ENCODE measurements around the gene ADCY5.

Gene ADCY5

DNA sequence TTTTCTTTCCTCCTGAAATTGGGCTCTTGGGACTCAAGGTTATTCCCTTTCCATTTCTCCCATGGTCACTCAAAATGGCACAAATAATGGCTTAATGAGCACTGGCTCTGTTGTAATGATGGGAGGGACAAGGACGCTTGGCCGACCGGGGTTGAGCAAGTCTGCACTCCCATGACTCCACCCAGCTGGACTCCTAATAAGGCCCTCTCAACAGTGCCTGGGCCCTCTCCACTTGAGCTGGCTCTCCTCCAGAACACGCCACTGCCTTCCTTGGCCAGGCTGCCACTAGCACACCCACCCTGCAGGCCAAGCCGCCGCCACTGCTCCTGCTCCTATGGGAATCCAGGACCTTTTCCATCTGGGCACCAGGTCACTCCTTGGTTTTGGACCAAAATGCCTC is 42.3 kb downstream of the ADCY5 start:
- no peak for DNase-seq (ENCODE audit: low spot score)

DNA sequence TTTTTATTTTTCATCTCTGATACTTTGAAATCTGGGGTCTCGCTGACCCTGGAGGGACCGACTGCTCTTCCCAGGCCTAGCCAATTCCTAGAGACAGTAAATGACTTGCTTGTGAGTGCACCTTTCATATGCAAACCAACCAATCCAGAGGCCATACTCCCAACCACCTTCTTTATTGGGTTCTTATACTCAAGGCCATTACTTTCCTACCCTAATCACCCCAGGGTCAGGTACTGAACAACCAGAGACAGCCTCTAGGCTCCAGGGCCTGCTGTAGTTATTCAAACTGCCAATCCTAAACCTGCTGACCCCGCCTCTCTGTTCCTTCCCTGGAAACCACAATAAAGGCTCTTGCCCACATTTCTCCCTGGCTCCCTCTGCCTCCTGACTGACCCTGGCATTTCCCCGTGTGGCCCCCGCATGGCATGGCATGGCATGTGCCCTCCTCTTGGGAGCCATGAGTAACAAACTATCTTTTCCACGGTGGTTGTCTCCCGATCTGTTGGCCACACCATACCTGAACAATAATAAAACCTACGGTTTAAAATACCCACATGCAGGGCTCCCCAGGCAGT is 42.9 kb downstream of the ADCY5 start:
- no peak for DNase-seq (ENCODE audit: low spot score)

DNA sequence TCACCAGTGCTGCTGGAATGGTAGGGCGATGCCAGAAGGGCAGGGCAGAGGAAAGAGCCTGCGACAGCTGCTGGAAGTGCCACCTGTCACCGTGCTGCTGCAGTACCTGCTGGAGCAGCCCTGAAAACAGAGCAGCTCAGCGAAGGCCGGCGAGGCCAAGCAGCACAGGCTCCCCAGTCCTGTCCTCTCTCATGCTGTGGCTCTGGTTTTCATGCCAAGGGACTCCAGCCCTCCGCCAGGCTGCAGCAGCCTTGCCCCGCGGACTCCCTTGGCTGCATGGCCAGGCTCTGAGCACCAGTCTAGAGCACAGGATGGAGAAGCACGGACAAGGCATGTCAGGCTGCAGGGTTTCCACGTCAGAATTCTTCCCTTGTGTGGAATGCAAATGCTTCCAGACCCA is 43.9 kb downstream of the ADCY5 start:
- no peak for DNase-seq (ENCODE audit: low spot score)

DNA sequence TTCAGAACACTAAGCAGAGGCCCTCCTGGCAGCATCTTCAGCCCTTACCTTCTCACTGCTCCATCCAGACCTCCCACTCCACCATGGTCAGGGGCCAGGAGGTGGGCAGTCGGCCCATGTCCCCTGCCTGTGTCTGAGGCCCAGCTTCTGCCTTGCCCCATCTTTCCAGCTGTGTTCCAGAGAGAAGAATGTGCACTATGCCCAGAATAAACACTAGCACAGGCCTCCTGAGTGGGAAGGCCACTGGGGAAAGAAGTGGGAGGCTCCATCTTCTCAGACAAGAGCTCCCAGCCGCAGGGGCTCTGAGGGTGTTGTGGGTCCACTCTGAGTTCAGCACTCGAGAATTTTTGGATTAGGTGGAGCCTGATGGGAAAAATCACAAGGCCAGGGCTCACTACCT is 44.5 kb downstream of the ADCY5 start:
- no peak for DNase-seq (ENCODE audit: low spot score)

DNA sequence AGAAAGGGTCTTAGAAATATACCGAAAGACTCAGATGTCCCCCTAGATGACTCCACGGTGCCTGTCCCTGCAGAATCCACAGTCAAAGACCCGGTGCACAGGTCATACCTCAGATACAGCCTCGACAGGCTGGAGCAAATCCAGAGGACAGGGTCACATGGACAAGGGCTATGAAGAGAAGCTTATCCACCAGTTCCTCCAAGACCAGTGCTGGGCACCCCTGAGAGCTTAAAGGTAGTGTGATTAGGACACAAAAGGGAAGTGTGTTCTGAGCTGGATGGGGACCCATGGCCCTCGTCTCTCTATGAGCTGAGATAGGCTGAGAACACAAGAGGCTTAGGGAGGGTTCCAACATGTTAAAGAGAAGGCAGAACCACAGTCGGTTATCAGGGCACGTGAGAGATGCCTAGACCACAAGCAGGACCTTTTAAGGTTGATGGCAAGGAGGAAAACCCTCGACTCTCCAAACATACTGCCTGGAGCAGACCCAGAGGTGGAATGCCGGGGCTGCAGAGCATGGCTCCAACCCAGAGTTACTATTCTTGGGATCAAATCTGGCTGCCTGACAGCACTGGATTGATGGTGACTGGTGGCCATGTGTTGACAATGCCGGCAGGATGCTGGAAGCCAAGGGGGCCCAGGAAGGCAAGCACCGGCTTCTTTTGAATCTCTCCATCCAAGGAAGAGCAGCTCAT is 46.9 kb downstream of the ADCY5 start:
- no peak for DNase-seq (ENCODE audit: low spot score)

DNA sequence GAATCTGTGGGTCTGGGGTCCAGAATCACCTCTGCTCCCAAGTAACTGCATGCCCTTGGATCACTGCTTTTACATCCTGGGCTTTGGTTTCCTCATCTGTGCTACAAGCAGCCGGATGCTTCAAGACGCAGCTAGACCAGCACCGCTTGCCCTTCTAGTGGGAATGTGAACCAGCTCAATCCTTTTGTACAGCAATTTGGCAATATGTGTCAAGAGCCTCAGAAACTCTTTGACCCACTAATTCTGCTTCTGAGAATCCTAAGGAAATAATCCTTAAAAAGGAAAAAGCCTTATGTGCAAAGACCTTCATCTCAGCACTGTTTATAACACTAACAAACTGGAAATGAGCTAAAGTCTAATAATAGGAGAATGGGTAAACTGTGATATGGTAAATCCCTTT is 48.7 kb downstream of the ADCY5 start:
- DNase-seq (ENCODE audit: low spot score): no peak

DNA sequence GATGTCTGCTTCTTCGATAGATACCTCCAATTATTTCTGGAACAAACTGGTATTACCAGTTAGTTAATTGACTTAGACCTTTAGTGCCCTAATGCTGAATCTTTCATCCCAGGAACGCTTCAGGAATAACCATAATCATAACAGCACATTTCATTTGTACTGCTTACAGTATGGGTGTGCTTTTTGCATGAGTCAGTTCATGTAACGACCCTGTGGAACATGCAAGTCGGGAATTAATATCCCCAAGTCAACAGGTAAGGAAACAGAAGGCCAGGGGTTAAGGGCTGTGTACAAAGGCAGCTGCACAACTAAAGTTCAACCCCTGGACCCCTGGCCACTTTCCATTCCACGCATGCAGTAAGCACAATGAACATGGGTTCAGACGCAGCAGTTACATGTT is 49.2 kb downstream of the ADCY5 start:
- no peak for DNase-seq (ENCODE audit: low spot score)

DNA sequence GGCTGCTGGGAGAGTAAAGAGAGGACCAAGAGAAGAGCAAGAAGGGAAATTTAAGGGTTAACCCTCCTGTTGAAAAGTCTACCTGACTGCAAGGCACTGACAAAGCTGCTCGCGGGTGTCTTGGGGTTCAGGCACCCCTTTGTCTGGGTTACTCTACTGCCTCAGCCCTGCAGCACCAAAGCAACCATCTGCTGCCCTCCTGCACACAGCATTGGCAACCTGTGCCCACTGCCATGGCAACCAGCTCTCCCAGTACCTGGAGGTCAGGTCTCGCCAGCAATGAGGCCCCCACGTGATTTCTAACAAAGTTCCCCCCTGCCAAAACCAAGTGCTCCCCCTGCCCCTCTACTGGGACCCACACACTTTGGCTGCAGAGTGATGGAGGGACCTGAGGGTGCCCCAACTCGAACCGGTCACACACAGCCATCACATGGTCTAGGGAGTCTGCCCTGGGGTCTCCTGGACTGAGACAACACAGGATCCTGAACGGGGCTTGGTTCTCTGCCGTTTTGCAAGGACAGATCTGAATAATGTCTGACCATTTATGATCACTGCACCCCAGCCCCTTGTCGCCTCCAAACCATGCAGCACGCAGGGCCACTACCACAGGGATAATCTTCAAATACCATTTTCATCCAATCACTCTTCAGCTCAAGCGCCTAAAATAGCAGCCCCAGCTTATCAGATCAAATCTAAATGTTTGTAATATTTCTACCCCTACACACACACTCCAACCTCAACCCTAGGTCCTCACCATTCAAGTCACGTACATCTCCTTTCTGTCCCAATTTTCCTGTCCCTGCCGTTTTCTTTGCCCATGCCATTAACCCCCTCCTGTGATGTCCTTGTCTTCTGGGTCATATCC is 50.7 kb downstream of the ADCY5 start:
- DNase-seq (ENCODE audit: low spot score): no peak

DNA sequence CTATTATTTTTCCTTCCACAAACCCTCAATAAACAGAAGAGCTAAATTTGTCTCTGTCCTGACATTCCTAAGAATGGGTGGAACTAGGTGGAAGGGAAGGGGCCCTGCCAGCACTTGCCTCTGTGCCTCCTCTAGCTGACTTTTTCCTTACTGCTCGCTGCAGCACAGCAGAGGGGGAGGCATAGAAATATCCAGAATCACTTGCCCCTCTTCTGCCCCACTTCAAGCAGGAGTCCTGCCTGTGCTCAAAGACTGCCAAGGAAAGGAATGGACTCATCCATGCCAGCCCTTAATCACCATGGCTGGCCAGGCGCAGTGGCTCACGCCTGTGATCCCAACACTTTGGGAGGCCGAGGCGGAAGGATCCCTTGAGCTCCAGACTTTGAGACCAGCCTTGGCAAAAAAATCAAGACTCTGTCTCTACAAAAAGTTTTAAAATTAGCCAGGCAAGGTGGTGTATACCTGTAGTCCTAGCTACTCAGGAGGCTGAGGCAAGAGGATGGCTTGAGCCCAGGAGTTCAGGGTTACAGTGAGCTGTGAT is 51.8 kb downstream of the ADCY5 start:
- DNase-seq (ENCODE audit: low spot score): no peak

DNA sequence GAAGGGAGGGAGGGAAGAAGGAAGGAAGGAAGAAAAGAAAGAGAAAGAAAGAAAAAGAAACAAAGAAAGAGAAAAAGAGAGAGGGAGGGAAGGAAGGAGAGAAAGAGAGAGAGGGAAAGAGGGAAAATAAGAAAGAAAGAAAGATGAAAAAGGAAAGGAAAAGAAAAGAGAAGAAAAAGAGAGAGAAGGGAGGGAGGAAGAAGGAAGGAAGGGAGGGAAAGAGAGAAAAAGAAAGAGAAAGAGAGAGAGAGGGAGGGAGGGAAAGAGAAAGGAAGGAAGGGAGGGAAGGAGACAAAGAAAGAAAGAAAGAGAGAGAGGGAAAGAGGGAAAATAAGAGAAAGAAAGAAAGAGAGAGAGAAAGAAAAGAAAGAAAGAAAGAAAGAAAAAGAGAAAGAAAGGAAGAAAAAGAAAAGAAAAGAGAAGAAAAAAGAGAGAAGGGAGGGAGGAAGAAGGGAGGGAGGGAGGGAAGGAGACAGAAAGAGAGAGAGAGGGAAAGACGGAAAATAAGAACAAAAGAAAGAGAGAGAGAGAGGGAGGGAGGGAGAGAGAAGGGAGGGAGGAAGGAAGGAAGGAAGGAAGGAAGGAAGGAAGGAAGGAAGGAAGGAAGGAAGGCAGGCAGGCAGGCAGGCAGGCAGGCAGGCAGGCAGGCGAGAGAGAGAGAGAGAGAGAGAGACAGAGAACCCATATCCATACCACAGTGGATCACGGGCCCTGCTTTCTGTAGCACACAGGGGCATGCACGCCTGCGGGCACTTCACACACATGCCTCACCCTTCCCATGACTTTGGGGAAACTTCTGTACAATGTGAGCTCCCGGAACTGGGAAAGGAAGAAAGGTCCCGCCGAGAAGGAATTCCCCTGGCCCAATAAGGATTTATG is 52.5 kb downstream of the ADCY5 start:
- no peak for DNase-seq (ENCODE audit: low spot score)

DNA sequence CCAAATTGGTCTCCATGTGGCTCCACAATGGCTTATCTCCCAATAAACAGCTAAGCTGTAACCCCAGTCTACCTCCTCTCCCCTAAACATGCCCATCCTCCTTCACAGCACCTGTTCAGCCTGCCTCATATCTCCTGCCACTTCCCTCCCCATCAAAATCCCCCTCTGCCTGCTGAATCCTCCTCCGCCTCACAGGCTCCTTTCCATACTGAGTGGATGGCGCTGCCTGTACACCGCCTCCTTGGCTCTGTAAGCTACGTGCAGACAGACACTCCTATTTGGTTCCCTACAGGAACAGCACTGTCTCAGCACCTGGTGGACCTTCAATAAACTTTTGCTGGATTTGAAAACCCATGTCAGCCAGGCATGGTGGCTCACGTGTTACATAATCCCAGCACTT is 53.7 kb downstream of the ADCY5 start:
- DNase-seq (ENCODE audit: low spot score): no peak

DNA sequence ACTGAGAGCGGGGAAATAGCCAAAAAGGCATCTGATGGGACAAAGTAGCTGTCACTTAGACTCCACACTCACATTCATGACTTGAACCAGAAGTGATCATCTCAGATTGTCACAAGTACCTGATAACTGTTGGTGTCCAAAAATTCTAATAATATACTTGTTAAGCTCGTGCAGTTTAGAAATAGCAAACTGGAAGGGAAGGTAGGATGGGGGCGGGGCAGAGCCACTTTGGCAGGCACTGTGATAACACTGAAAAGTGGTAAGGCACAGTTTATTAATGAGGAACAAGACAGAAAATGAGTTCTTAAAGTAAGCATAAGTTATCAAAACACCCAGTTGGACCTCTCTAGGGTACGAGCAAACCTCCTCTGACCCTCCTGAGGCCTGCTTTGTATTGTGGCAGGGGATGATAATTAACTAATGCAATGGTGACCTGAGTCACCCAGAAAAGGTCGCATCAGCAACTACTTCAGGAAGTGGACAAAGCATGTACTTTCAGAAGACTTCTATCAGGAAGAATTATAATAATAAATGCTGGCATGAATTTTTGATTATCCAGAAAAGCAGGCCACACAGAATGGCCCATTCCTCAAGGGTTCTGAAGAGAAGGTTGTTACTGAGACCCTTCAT is 54.4 kb downstream of the ADCY5 start:
- no peak for DNase-seq (ENCODE audit: low spot score)

DNA sequence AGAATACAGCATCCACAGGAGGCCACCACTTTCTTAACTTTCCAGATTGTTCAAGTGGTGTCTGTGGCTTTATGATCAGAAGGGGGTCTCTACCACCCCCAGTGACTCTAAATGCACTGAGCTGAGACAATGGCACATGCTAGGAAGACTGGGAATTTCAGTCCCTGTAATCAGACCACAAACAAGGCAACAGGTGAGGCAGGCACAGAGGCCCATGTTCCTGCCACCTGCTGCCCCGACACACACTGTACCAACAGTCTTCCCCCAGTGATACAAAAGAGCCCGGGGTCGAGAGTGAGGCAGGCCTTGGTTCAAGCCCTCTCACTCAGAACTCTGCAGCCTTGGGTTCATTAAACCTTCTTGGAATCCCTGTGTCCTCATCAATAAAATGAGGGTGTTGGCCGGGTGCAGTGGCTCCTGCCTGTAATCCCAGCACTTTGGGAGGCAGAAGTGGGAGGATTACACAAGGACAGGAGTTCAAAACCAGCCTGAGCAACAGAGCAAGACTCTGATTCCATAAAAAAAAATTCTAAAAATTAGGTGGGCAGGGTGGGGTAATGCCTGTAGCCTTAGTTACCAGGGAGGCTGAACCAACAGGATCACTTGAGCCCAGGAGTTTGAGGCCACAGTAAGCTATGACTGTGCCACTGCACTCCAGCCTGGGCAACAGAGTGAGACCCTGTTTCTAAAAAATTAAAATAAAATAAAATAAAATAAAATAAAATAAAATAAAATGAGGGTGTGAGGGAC is 55.8 kb downstream of the ADCY5 start:
- DNase-seq (ENCODE audit: low spot score): no peak

DNA sequence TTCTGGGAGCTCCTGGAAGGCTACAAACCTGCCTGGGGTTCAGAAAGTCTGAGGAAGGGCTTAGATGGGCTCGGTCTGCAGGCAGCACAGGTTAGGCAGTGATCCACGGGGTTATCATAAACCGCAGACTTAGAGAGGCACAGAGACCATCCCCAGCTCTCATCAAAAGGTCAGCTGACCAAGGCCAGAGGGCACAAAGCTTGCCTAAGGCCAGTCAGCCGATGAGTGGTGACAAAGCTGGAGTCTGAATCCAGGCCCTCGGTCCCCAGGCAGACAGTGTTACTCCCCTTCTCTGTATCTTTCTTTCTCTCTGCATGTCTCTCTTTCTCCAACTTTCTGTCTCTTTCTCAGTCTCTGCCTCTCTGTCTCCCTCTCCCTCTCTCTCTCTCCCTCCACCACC is 56.5 kb downstream of the ADCY5 start:
- no peak for DNase-seq (ENCODE audit: low spot score)

DNA sequence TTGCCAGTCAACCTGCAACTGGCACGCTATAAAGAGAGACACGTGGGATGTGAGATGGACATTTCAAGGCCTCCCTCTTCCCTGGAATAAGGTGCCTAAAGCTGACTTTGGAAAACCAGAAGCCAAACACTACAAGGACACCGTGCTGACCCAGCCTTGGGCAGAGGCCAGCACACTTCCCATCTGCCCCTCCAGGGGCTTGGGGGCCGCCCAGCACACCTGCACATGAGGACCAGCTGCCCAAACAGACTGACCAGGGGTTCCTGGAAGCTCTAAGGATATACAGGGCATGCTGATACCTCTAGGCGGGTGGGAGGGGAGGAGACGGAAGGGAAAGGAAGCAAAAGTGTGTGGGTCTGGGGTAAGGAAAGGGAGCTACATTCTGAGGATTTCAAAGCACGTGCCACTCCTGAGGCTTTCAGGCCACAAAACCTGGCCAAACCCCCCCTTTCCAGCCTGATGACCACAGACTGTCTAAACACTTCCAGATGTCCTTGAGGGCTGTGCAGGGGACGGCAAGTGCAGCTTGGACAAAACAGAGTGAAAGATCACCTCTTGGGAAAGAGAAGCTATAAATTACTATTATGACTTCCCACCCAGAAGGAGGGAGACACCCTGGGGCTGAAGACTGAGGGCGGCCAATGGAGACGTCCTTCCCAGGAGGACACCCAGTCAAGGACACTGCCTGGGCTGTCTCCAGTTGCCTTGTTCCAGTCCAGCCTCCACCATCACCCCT is 57.9 kb downstream of the ADCY5 start:
- DNase-seq (ENCODE audit: low spot score): no peak

DNA sequence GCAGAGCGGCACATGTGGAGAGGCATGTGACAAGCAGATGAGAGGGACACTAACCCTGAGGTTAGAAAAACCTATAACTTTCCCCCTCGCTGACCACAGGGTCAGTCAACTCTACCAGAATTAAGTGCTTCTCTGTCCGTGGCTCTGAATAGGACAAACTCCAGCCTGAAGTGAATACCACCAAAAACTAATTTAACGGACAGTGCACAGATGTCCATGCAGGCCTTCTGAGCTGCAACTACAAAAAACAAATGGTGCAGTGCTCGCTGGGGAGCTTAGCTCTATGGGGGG is 59.3 kb downstream of the ADCY5 start:
- DNase-seq (ENCODE audit: low spot score): no peak

DNA sequence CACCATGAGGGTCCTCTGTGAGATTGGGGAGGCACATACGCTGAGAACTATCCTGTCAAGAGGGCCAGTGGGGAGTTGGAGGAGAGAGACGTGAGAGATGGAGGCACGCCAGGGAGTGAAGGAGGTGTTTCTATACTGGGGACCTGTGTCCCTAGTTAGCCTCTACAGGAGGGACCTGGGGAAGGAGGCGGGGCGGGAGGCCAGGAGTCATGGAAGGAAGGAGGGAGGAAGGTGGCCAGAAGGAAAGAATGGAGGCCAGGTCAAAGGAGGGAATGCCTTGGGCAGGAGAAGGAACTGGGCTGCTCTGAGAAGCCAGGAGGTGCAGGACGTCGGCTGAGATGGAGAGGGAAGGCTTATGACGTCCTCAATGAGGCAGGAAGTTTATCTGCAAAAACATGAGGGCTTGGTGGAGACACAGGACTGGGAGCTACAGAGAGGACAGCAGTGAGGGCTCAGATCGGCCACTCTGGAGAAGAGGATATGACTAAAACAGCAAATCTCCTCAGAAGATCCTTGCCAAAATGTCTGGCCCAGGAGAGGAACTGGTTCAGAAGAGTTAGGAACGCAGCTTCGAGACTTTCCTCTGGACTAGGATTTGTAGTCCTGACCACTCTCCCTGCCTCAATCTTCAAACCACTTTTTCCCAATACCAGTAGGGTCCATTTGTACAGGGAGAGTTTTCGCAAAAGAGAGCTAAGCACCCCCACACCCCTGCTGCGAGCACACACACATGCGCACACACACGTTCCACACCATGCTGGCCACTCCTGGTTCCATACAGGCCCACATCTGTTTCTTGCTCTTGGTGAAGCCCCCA is 59.9 kb downstream of the ADCY5 start:
- no peak for DNase-seq (ENCODE audit: low spot score)

DNA sequence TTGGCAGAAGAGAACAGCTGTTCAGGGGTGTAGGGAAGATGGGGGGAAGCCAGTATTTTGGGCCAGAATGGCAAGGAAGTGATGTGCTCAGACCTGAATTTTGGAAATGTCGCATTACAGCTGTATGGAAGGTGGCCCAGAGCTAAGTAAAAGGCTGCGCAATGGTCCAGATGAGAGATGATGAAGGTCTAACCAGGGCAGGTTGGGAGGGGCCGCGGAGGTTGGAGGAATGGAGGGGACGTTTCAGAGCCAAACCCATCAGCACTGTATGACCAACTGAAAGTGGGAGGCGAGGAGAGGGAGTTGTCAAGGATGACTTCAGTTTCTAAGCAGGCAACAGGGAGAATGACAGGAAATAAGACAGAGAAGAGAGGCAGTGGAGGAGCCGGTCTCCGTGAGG is 60.8 kb downstream of the ADCY5 start:
- no peak for DNase-seq (ENCODE audit: low spot score)

DNA sequence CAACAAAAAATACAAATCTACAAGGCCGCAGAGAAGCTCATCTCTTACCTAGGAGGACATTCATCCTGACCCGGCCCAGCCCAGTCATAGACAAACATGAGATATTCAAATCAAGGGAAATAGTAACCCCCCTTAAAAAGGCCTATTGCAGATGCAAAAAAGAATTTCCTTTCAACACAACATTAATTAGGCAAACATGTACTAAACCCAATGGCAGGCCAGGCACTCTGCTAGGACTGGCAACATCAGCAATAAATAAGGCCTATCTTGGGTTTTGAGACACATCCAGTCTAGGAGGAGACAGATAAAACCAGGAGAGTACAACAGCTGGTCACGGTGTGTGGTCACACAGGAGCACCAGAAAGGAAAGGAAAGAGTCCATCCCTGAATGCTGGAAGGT is 61.4 kb downstream of the ADCY5 start:
- no peak for DNase-seq (ENCODE audit: low spot score)
